EH (cell line): Measurements from ENCODE around the gene CABLES2.

Experiments
- DNase-seq: peaks from one replicate; pipeline ENCODE4 v3.0.0-alpha.2; 2015; ENCODE audit warnings: low read depth

The CABLES2 gene

GRCh38 chr20:62372042-62372993 lies 34.8 kb downstream of the CABLES2 start:
- DNase-seq: no peak

GRCh38 chr20:62371588-62372041 lies 35.5 kb downstream of the CABLES2 start:
- DNase-seq: no peak

GRCh38 chr20:62370807-62371587 lies 36.1 kb downstream of the CABLES2 start:
- DNase-seq: no peak

DNA sequence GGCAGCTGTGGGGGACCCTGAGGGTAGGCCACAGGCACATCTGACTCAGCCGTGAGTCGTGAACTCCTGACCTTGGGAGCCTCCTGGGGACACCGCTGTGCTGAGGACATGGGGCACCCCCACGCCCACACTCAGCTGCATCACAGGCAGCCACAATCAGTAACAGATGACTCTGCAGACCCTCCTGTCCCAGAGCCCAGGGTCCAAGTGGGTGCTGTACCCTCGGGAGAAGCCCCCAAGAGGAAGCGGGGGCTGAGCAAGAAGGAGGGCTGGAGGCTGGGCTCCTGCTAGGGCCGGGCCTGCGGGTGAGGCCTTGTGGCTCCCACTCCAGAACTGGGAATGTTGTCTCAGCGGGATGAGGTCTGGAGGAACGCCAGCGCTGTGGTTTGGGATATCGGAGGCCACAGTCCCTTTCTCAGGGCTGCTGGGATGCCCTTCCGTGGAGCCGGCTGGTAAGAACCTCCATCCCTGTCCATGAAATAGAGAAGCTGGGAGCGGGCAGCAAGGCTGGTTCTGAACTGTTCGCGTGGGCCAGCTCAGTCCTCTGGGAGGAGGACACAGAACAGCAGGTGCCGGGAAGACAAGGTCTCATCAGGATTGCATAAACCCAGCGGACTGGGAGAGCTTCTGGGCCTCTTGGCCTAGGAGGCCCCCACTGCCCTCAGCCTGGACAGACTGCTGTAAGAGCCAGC lies 36.8 kb downstream of the CABLES2 start:
- DNase-seq: peak; percentile 94

DNA sequence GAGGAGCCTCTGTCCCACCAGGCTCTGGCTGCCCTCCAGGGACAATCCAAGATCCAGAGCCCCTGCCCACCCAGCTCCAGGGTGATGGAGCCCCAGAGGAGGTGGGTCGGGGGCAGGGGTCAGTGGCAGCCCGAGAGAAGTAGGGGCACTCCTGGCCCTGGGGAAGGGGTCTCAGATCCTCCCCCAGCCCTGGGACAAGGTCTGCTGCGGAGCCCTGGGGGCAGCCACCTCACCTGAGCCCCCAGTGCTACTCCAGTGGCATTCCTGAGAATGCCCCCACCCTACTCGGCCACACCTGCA lies 37.3 kb downstream of the CABLES2 start:
- DNase-seq: no peak

DNA sequence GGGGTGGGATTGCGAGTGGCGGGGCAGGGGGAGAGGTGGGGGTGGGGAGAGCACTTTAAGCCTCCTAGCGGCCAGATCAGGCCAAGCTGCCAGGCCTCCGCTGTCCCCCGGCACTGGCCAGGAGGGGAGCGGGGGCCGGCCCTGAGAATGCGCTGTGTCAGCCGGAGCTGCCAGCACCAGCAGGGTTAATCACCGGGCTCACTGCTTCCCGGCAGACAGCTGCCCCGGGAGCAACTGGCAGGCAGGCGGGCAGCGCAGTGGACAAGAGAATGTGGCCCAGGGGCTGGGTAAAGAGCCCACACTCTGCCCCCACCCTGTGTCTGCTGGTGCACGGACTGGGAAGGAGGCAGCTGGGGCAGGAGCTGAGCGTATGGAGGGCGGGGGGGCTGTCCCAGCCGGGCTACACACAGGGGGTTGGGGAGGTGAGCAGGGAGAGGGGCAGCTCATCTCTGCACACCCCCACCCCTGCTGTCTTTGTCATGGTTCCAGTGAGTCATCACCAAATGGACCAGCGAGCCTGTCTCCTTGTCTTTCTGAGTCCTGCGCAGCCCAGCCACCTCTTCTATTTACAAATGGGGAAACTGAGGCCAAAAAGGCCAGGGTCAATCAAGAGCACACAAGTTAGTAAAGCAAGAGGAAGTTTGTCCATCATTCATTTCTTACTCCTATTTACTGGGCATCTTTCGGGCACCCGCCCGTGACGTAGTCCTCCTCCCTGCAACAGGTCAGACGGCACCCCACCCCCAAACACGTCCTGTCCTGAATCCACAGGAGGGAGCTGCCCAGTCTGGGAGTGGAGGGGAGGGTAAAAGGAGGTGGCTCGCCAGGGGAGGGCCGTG lies 37.9 kb downstream of the CABLES2 start:
- DNase-seq: peak; percentile 69

GRCh38 chr20:62368392-62368975 lies 38.6 kb downstream of the CABLES2 start:
- peak; percentile 44 for DNase-seq

DNA sequence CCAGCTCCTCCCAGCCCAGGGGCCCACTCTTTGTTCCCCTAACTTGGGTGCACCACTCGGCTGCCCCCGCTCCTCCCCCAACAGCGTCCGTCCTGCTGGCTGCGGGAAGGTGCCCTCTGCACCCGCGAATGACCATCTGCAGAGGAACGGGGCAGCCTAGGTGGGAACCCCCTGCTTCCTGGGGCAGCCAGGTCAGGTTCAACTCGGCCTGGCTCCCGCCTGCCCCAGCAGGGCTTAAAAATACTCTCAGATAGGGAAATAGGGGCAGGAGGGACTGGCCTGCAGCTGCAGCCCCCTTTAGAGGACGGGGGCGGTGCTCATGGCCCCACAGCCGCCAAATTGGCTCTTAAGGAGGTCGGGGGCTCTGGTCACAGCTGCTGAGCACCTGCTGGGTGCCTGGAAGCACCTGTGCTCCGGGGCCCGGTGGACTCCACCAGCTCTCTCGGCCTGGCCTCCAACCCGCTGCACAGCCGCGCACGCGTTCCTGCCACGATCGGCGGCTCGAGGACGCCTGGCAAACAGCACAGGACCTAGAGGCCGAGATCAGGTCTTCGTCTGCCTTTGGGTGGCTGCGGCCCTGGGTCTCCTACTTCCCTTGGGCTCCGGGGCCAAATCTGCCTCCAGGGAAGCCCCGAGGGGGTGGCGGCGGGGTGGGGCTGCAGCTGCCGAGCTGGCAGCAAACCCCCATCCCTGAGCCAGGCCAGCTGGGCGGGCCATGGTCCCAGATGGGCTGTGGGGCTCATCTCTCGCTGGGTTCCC lies 39.3 kb downstream of the CABLES2 start:
- no peak for DNase-seq

DNA sequence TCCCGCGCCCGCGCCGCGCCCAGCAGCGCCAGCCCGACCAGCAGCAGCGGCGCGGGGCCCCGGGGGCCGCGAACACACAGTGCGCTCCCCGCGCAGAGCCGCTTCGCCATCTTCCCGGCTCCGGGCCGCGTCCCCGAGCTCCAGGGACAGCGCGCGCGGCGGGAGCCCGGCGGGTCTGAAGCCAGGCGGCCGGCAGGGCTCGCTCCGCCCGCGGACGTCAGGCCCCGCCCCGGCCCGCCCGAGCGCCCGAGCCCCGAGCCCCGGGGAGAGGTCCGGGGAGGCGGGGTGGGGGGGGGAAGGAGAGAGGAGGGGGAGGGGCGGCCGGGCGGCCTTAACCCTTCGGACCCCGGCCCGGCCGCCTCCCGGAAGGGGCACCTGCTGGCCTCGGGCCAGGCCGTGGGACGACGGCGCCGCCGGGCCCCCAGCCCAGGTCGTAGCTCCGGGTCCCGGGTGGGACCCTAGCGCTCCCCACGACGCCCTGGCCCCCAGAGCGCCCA lies 39.9 kb downstream of the CABLES2 start, which contains the start of gene LAMA5:
TSS of gene LAMA5 (minus strand) at position 177 of the 497 bp plus-strand sequence. CDS start at position 110, 67 bp downstream.
- DNase-seq: peak; percentile 52

- DNase-seq: no peak
Observed at GRCh38 chr20:62366370-62367135, 40.5 kb downstream of the CABLES2 start.

GRCh38 chr20:62365814-62366369 lies 41.2 kb downstream of the CABLES2 start:
- DNase-seq: no peak

DNA sequence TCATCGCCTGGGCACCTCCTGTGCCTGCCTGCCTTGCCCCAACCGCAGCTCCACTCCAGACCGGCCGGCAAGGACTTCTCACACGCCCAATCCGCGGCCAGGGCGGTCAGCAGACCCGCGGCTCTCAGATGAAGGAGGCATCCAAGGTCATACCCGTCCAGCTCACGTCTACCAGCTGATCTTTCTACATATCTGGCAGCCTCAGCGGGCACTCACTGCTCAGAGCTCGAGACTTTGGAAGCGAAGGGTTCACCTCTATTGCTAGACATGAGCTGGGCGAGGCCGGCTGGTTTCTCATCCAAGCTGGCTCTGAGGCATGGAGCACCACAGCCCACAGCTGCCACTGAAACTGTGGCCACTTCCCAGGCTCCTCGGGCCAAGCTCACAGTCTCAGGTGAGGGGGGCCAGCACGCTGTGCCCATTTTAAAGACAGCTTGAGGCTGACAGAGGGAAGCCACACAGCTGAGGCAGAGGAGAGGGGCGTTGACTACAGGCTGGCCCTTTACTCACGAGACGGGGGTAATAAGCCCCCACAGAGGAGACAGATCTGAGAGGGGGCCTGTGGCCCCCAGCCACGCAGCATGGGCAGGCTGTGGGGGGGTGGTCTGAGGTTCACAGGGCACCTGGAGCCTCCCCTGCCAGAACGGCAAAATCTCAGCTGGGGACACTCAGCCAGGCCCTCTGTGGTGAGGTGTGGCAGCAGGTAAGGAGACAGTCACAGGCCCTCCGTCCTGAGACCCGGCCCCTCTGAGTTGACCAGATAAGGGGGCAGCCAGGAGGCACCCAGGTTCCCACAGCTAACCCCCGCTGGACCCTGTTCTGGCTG lies 42.0 kb downstream of the CABLES2 start:
- no peak for DNase-seq

- DNase-seq: no peak
Observed at GRCh38 chr20:62363920-62364851, 42.9 kb downstream of the CABLES2 start.

DNA sequence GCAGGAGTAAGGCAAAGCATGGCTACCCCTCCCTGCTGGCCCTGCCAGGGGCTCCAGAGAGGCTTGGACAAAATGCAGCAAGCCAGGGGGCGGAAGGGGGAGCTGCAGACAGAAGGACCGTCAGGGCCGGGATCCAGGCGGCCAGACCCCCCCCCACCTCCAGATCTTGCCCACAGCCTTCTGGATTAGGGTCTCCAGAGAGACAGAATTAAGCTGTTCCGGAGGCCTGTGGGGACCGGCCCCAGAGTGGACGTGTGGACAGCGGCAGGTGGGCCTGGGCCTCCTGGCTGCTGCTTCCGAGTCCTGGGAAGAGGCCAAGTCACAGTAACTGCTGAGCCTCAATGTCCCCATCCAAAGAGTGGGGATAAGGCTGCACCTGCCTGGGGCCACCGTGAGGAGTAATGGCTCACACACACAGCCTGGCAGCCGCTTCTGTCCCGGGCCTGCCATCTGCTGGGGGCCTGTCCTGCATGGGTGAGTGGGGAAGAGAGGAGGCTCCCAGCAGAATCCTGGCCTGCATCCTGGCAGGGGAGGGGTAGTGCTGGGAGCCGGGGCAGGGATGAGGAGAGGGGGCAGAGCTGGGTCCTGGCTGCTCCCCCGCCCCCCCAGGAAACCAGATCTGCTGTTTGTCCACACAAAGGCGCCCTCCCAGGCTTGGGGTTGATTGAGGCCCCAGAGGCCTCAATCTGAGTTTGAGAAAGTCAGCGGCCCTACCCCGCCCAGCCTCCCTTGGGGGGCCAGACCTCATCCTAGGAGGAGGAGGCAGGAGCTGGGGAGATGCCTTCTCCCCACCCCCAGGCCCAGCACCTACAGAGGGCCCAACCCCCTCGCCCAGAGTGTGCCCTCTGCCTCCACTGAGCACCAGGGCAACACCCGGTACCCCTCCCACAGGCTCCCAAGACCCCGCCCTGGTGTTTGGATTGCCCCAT lies 43.8 kb downstream of the CABLES2 start:
- DNase-seq: no peak

DNA sequence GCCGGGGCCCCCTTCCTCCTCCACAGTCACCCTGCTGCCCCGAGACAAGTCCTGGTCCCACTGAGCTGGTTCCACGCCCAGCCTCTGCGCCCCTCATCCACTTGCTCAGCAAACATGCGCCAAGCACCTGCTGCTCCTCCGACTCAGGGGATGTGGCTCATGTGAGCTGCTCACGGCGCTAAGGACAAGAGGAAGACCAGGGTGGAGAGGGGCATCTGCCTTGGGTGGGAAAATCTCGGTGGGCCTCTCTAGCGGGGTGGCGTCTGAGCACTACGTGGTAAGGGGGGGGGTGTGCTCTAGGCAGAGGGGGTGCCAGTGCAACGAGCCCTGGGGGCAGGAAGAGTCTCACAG lies 44.5 kb downstream of the CABLES2 start:
- no peak for DNase-seq
